ENCODE results near the gene SORCS2.

Gene SORCS2

GRCh38 chr4:7306021-7306965 is 114.0 kb downstream of the SORCS2 start:
- no peak for DNase-seq

- no peak for DNase-seq
These were observed 114.6 kb downstream of the SORCS2 start for GRCh38 chr4:7306986-7307385.

- no peak for DNase-seq
These were observed 115.2 kb downstream of the SORCS2 start for GRCh38 chr4:7307394-7308099.

GRCh38 chr4:7309181-7309580 is 116.8 kb downstream of the SORCS2 start:
- no peak for DNase-seq

GRCh38 chr4:7309636-7310390 is 117.5 kb downstream of the SORCS2 start:
- DNase-seq, result no peak

- DNase-seq, result no peak
These were observed 118.1 kb downstream of the SORCS2 start for GRCh38 chr4:7310451-7310850.

- no peak for DNase-seq
These were observed 118.9 kb downstream of the SORCS2 start for GRCh38 chr4:7311205-7311604.

- DNase-seq, result no peak
These were observed 120.4 kb downstream of the SORCS2 start for GRCh38 chr4:7312691-7313090.

GRCh38 chr4:7313347-7313811 is 121.0 kb downstream of the SORCS2 start:
- DNase-seq, result no peak

- no peak for DNase-seq
These were observed 121.7 kb downstream of the SORCS2 start for GRCh38 chr4:7313991-7314390.

- DNase-seq, result no peak
These were observed 122.9 kb downstream of the SORCS2 start for GRCh38 chr4:7315286-7315685.

GRCh38 chr4:7315935-7316334 is 123.6 kb downstream of the SORCS2 start:
- no peak for DNase-seq

- no peak for DNase-seq
These were observed 126.7 kb downstream of the SORCS2 start for GRCh38 chr4:7319024-7319423.

GRCh38 chr4:7320206-7320797 is 128.0 kb downstream of the SORCS2 start:
- DNase-seq, result no peak

GRCh38 chr4:7322166-7322991 is 130.0 kb downstream of the SORCS2 start:
- no peak for DNase-seq

GRCh38 chr4:7323461-7323871 is 131.1 kb downstream of the SORCS2 start:
- no peak for DNase-seq

GRCh38 chr4:7323872-7324650 is 131.7 kb downstream of the SORCS2 start:
- no peak for DNase-seq

- DNase-seq, result no peak
These were observed 132.3 kb downstream of the SORCS2 start for GRCh38 chr4:7324651-7325121.

GRCh38 chr4:7325541-7325940 is 133.2 kb downstream of the SORCS2 start:
- DNase-seq, result no peak

GRCh38 chr4:7326306-7326692 is 134.0 kb downstream of the SORCS2 start:
- no peak for DNase-seq
